H1 (cell line): ENCODE measurements around the gene FTMT. TPM values are rescaled to one million over a fixed set of nuclear protein-coding genes. Genes with fewer than 3 reads are reported as not detected.

Experiments used
- ASH2L ChIP-seq: fragments of 200-600, 300-600 bp; sonication (generic); IDR thresholded peaks from one replicate; pipeline ENCODE4 v1.7.1; 2017; ENCODE audit warnings: low read length
- KDM4A ChIP-seq: IDR thresholded peaks from one replicate; pipeline ENCODE4 v1.7.1; 2012; ENCODE audit warnings: low read depth, mild to moderate bottlenecking, moderate library complexity, low read length, inconsistent platforms; ENCODE audit not compliant: severe bottlenecking
- RBBP5 ChIP-seq: IDR thresholded peaks from 2 replicates; pipeline ENCODE4 v1.7.1; 2012; ENCODE audit warnings: low read depth, mild to moderate bottlenecking, inconsistent platforms, low read length, moderate library complexity, borderline replicate concordance
- SRF ChIP-seq: IDR thresholded peaks from 2 replicates; pipeline ENCODE4 v1.6.1; 2011; ENCODE audit warnings: mild to moderate bottlenecking, low read depth, low read length, moderate library complexity
- polyA plus RNA-seq, 7 experiments: library from polyadenylated mRNA; depleted of rRNA in 3 of 7; stranded (reverse) in 5 of 7; unstranded in 2 of 7; fragments of >200 nt in 5 of 7; fragments of 200-250 nt in 2 of 7; gene quantifications; 1 replicate in 5 of 7; 2 replicates in 1 of 7; 4 replicates in 1 of 7; pipeline versions ENCODE4 v1.2.1 to v1.2.3, GENCODE V29; 2011 to 2013; ENCODE audit warnings: missing spikeins in 2 of 7, mixed read lengths in 2 of 7
- total RNA-seq: library from RNA; stranded (reverse); fragmentation: NEBNext Ultra II Directional; extraction: Animal tissue kit (Norgen Biotek cat#: 25700); gene quantifications from 2 replicates; pipeline ENCODE4 v1.2.1, GENCODE V29; 2021
- TF ChIP-seq, protein P1 (sequence below): IDR thresholded peaks from 2 replicates; pipeline ENCODE4 v1.6.1; 2011; ENCODE audit warnings: low read depth, mild to moderate bottlenecking, low read length; ENCODE audit not compliant: insufficient read depth

FTMT gene
- total and polyA plus RNA-seq, 2 of the 8 experiments (the other 6 are each of a cell fraction or from before 2014, with no cell fraction given) = not detected

DNA sequence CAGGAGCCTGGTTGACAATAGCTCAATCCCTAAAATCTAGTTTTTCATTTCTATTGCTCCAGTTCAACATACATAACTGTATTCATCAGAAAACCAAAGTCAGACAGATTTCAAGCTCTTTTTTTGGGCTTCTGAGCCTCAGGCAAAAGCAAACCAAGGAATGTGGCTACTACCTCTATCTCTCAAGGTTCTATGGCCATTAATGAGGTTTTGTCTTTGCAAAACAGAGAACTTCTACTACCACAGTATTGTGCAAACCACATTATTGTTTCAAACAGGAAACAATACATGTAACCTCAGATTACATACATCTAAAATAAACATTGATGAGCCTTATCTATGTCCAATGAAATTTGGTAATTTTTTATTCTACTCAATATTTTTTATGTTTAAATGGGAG, 35.5 kb upstream of the FTMT start (continued):
- TF ChIP-seq, protein P1, sequence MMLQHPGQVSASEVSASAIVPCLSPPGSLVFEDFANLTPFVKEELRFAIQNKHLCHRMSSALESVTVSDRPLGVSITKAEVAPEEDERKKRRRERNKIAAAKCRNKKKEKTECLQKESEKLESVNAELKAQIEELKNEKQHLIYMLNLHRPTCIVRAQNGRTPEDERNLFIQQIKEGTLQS = no peak
- TF ChIP-seq SRF = no peak
- no peak for TF ChIP-seq KDM4A
- no peak for TF ChIP-seq RBBP5
- no peak for TF ChIP-seq ASH2L
